ENCODE results near the gene PXK. TPM values are rescaled to one million over a fixed set of nuclear protein-coding genes. Genes with fewer than 3 reads are reported as not detected.

PXK gene
- polyA plus RNA-seq, 3 donors = 31.5 to 54.0 (median 52.9) TPM

DNA sequence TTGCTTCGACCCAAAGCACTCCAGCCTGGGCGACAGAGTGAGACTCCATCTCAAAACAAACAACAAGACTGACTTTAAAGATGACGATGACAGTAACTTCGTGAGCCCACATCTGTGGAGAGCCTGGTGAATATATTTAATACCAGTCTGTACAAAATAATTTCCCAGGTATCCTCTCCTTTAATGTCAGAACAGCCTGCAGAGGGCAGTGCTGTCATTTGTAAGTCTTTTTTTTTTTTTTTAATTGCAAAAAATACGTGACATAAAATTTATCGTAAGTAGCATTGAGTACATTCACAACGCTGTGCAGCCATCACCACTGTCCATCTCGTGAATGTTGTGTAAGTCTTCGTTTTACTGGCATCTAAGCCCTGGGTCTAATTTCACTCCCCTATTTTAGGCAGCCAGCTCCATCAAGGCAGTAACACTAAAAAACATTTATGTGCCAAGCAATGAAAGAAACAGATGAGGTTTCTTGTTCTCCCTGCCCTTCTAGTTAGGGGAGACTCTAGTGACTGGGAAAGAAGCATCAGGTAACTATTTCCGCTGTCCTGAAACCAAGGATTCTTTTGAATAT is 25.0 kb upstream of the PXK start:
- no peaks in the 10 kb centered on the region for H3K27me3 ChIP-seq (ENCODE audit: control insufficient read depth in 2 of 2, insufficient read depth in 2 of 2, low read length in 2 of 2)
- TF ChIP-seq, protein P1, sequence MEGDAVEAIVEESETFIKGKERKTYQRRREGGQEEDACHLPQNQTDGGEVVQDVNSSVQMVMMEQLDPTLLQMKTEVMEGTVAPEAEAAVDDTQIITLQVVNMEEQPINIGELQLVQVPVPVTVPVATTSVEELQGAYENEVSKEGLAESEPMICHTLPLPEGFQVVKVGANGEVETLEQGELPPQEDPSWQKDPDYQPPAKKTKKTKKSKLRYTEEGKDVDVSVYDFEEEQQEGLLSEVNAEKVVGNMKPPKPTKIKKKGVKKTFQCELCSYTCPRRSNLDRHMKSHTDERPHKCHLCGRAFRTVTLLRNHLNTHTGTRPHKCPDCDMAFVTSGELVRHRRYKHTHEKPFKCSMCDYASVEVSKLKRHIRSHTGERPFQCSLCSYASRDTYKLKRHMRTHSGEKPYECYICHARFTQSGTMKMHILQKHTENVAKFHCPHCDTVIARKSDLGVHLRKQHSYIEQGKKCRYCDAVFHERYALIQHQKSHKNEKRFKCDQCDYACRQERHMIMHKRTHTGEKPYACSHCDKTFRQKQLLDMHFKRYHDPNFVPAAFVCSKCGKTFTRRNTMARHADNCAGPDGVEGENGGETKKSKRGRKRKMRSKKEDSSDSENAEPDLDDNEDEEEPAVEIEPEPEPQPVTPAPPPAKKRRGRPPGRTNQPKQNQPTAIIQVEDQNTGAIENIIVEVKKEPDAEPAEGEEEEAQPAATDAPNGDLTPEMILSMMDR (IDR thresholded peaks at IDR 0.05) = peak; percentile 73
- Mint-ChIP-seq H3K36me3 (peaks cover 23 to 34% of the 10 kb centered on the region in 2 donors), H3K27me3 (ENCODE audit: low read depth in 3 of 3) (peaks cover 1 to 5% (median 2%) of the 10 kb centered on the region in 3 donors), H3K4me1 (peaks cover 27% of the 10 kb centered on the region), H3K27ac (peak overlapping the region in 6 of 7 donors; percentile 23 to 100 (median 100)), H3K9me3 (no peaks in the 10 kb centered on the region), H3K4me3 (peak overlapping the region; percentile 70 to 94)
- 73% methylated on average over 2 of the region's 10 CpGs for WGBS (ENCODE audit: insufficient coverage)
- H3K4me2 ChIP-seq (replicated peaks; ENCODE audit: extremely low read depth, low read length, poor library complexity, severe bottlenecking) = peak overlapping the region; percentile 81
- intact Hi-C loops (cut with micrococcal nuclease) = loop anchor here (1.0 to 5.0 kb wide), 3 partner anchors 107 to 325 kb away; no protein-coding TSS in a partner anchor
- H3K9me3 ChIP-seq (replicated peaks in 1 of 2; ENCODE audit: control insufficient read depth in 1 of 2, insufficient read depth in 1 of 2, low read length in 2 of 2) = no peaks in the 10 kb centered on the region
- H3K4me1 ChIP-seq (ENCODE audit: control insufficient read depth in 1 of 2, insufficient read depth in 2 of 2, low read length in 2 of 2) = peaks cover 18 to 23% of the 10 kb centered on the region in 2 donors
- H4K20me1 ChIP-seq (ENCODE audit: insufficient read depth, low read length) = peaks cover 37% of the 10 kb centered on the region
- H3K36me3 ChIP-seq (replicated peaks in 1 of 2; ENCODE audit: control insufficient read depth in 1 of 2, insufficient read depth in 2 of 2, low read length in 2 of 2) = peaks cover 29 to 44% of the 10 kb centered on the region in 2 donors
- H2AFZ ChIP-seq (ENCODE audit: insufficient read depth, low read depth, low read length, poor library complexity, severe bottlenecking) = peak overlapping the region; percentile 73
- H3K4me3 ChIP-seq (replicated peaks in 1 of 3; ENCODE audit: low read depth in 2 of 3, low read length in 3 of 3) = peak overlapping the region in 1 of 3 experiments; percentile 88
- H3K79me2 ChIP-seq (ENCODE audit: insufficient read depth, low read length) = peaks cover 55% of the 10 kb centered on the region
- DNase-seq = peak; percentile 35 to 44 (median 42)
- H3K9ac ChIP-seq (ENCODE audit: insufficient read depth, low read length, poor library complexity, severe bottlenecking) = peak overlapping the region; percentile 91
- H3K27ac ChIP-seq (ENCODE audit: low read depth in 1 of 2, low read length in 2 of 2) = peak overlapping the region; percentile 81 to 93

DNA sequence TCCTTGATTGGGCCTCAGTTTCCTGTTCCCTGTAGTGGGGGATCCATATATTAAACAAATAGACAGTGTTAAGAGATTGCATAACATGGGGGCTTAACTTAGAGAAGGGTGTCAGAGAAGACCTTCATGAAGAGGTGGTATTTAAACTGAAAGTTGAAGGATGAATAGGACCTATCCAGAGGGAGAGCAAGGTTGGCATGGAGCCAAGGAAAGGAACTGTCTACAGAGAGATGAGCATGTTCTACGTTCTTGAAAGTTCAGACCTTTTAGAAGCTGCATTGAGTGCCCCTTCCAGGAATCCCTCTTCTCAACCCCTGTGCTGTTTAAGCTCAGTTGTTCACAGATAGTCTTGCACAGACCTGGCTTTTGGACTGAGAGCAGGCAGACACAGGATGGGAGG is 24.0 kb upstream of the PXK start:
- Histone ChIP-seq H3K27me3 (ENCODE audit: control insufficient read depth in 2 of 2, insufficient read depth in 2 of 2, low read length in 2 of 2) (no peaks in the 10 kb centered on the region), H3K9ac (ENCODE audit: insufficient read depth, low read length, poor library complexity, severe bottlenecking) (no peak overlapping the region), H3K27ac (ENCODE audit: low read depth in 1 of 2, low read length in 2 of 2) (peak overlapping the region in 1 of 2 donors; percentile 49), H4K20me1 (ENCODE audit: insufficient read depth, low read length) (peaks cover 45% of the 10 kb centered on the region), H3K9me3 (replicated peaks in 1 of 2; ENCODE audit: control insufficient read depth in 1 of 2, insufficient read depth in 1 of 2, low read length in 2 of 2) (no peaks in the 10 kb centered on the region), H3K36me3 (replicated peaks in 1 of 2; ENCODE audit: control insufficient read depth in 1 of 2, insufficient read depth in 2 of 2, low read length in 2 of 2) (peaks cover 33 to 54% of the 10 kb centered on the region in 2 donors), H3K4me3 (replicated peaks in 1 of 3; ENCODE audit: low read depth in 2 of 3, low read length in 3 of 3) (no peak overlapping the region), H3K4me1 (ENCODE audit: control insufficient read depth in 1 of 2, insufficient read depth in 2 of 2, low read length in 2 of 2) (peaks cover 18 to 23% of the 10 kb centered on the region in 2 donors), H3K79me2 (ENCODE audit: insufficient read depth, low read length) (peaks cover 60% of the 10 kb centered on the region), H3K4me2 (replicated peaks; ENCODE audit: extremely low read depth, low read length, poor library complexity, severe bottlenecking) (no peak overlapping the region), H2AFZ (ENCODE audit: insufficient read depth, low read depth, low read length, poor library complexity, severe bottlenecking) (no peak overlapping the region)
- DNase-seq = no peak
- Mint-ChIP-seq H3K27me3 (ENCODE audit: low read depth in 3 of 3) (peaks cover 0 to 3% (median 1%) of the 10 kb centered on the region in 3 donors), H3K27ac (peak overlapping the region; percentile 18 to 88 (median 75)), H3K4me3 (no peak overlapping the region), H3K4me1 (peaks cover 27% of the 10 kb centered on the region), H3K9me3 (no peaks in the 10 kb centered on the region), H3K36me3 (peaks cover 30 to 44% of the 10 kb centered on the region in 2 donors)
- WGBS (ENCODE audit: insufficient coverage) = 57% methylated on average over 1 of the region's 1 CpG
- TF ChIP-seq, protein P1 (IDR thresholded peaks at IDR 0.05) = no peak
- intact Hi-C loops (cut with micrococcal nuclease) = loop anchor here (5.0 kb wide), 2 partner anchors 109 to 324 kb away; no protein-coding TSS in a partner anchor
